Stimulated activated CD8-positive, alpha-beta memory T cell treated with anti-CD3 and anti-CD28 coated beads, Interleukin-7, amount 100 ng/mL, for 1 hour (primary cell): ENCODE data around the gene MMAB.

ENCODE experiments used
- DNase-seq, 2 donors: peaks; one replicate each; pipeline ENCODE4 v3.0.0-alpha.2; 2020; ENCODE audit warnings: low read depth in 2 of 2

MMAB gene

GRCh38 chr12:109540526-109541412 is 32.5 kb downstream of the MMAB start:
- DNase-seq = no peak

DNA sequence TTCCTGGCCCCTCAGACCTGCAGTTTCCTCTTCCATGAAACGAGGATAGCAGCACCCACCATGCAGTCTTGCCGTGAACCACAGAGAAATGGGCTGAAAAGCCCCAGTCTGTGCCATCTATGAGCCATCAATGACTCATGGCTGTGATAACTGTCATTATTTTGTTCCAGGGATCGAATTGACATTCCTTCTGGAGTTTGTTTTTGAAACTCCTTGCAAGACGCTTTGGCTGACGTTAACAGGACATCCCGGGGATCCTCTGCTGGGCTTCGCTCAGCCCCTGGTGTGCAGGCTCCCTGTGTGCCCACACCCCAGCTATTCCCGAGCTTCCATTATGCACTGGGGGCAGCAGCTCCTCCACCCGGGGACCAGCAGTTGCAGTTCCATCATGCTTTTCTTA is 33.8 kb downstream of the MMAB start:
- no peak for DNase-seq

DNA sequence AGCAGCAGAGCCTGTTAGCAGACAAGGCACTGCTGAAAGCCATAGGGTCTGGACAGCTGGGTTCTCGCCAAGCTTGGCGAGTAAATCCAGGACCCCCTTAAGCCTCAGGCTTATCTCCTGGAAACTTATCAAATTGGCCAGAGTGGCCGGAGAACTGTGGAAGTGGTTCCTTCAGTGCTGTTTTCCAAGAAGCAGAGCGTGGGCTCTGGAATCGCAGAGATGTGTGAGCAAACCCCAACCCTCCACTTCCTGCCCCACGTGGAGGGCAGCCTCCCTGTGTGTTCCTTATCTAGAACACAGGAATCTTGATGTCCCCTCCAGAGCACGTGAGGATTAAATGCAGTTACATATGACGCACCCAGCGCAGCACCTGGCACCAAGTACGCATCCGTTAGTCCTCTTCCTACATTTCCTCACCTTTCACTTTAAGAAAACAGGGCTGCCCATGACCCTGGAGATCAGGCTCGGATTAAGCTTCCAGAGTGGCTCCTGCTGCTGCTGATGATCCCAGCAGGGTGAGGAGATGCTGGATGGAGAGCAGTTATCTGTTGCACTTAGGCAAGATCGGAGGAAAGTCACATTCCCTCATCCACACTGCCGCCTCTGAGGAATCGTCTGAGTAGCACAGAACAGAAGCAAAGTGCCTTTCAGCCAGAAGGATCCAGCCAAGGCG is 35.0 kb downstream of the MMAB start:
- DNase-seq = no peak

- DNase-seq = no peak
These were observed 36.2 kb downstream of the MMAB start for GRCh38 chr12:109537136-109537535.

DNA sequence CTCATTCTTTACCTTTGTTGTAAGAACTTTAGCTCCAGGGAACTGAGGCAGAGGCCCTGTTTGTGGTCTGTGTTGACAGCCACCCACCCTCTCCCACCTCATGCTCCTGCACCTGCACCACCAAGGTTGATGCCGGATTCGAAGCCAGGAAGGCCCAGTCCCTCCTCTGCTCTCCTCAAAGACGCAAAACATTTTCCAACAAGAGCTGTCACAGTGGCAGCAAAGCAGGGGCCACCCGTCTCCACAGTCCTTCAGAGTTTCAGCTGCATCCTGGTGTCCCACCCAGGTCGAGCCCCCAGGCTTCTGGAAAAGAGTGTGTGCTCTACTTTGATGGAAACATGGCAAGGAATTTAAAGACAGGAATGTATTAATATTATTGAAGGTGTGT is 37.4 kb downstream of the MMAB start:
- DNase-seq = no peak

DNA sequence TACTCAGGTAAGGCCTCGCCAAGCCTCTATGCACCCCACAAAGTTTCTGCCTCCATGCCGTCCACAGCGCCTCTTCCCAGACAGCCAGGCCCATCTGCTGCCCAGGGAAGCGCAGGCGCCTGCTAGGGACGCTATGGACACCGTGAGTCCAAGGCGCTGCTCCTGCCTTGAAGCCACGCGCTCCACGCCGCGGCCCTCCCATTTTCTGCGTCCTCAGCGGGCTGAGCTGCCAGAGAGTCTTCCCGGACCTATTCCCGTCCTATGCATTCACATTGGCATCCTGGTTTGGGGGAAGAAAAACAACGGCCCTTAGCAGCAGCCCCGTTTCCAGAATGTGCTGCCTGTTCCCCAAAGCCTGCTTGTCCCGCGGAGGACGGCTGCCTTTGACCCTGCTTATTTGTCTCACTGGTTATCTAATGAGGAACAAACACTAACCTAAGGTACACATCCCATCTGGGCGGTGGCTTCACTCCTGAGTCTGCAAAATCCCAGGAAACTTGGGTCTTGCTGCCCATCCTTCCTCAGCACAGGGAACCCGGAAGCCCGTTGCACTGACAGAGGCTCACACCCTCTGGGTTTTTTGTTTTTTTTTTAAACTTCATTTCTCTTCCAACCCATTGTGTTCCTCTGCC is 38.0 kb downstream of the MMAB start:
- DNase-seq = no peak

DNA sequence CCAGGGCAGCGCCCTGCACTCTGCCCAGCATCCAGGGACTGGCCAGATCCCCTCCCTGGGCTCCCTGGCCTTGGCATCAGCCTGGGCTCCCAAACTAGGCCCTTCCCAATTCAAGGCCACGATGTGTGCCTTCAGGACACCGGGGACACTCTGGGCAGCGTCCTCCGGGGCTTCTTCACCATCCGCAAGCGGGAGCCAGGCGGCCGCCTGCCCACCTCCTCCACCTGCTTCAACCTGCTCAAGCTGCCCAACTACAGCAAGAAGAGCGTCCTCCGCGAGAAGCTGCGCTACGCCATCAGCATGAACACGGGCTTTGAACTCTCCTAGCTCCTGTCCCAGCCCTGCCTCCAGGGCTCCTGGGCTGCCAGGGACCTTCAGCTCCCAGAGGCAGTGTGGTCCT is 38.8 kb downstream of the MMAB start:
- DNase-seq = no peak

DNA sequence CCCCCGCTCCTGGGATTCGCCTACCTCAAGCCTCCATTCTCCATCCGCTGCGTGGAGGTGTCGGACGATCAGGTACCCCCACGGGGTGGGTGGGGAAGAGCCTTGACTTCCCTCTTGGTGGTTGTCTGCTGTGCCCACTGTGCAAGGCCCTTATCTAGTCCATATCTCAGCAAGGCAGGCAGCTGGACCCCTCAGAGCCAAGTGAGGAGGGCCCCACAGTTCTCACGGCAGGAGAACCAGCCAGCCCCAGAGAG is 39.9 kb downstream of the MMAB start:
- no peak for DNase-seq

GRCh38 chr12:109532721-109533486 is 40.4 kb downstream of the MMAB start:
- DNase-seq = no peak

- no peak for DNase-seq
These were observed 41.9 kb downstream of the MMAB start for GRCh38 chr12:109531411-109531810.

DNA sequence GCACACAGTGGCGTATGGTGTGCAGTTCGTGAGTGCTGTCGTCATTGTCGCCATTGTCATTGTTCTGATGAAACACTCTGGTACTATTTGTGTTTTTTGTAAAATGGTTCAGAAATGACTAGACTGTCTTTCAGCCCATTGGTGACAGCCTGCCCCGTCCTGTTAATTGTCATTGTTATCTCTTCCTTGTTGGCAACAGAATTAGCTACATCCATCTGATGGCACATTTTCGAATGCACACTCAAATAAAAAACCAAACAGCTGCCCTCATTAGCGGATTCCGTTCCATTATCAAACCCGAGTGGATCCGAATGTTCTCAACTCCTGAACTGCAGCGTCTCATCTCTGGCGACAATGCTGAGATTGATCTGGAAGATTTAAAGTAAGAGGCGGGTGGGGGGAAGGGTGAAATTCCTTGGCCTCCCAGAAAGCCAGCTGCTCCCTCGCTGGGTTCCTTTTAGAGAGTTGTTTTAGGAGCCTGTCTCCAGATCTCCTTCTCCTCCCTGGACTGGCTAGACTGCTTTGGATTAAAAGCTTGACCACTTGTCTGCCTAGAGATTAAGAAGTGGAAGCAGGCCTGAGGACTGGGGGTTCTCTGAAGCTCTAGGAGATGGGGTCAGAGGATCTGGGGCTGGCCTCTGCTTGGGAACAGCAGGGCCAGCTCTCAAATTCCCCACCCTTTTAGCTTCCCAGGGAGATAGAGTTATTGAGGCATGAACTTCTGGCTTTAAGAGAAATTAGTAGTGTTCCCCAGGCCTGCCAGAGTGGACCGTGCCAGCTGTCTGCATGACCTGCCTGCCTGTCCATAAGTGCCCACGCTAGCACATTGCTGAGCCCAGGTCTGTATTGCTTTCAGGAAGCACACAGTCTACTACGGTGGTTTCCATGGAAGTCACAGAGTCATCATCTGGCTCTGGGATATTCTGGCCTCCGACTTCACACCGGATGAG is 43.3 kb downstream of the MMAB start:
- DNase-seq = no peak

DNA sequence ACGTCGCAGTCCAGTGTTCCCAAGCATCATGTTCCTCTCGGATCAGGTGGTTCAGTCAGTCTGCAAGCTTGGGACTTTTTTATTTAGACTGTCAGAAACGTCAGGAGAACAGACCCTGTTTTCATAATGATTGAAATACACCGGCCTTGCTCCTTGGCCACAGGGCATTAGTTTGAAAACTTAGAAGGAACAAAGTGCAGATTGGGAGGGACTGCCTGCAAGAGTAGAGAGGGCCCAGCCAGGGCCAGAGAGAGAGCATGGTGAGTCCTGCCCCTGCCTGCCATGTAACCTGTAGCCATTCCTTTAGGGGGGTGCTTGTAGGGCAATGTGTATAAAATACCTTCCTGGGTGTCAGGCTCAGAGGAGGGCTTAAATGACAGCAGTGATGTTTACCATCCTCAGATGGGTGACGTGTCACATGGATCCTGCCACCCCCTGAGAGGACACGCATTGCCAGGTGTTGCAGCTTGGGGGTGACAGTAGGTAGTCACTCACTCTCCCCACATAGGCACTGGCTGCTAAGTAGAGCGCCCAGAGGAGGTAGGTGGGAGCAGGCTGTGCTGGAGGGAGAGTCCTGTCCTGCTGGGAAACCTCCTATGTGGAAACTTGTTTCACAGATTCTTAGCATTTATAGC is 45.7 kb downstream of the MMAB start:
- DNase-seq = no peak

- no peak for DNase-seq
These were observed 48.1 kb downstream of the MMAB start for GRCh38 chr12:109525279-109525585.

GRCh38 chr12:109524466-109525278 is 48.6 kb downstream of the MMAB start:
- DNase-seq = no peak

DNA sequence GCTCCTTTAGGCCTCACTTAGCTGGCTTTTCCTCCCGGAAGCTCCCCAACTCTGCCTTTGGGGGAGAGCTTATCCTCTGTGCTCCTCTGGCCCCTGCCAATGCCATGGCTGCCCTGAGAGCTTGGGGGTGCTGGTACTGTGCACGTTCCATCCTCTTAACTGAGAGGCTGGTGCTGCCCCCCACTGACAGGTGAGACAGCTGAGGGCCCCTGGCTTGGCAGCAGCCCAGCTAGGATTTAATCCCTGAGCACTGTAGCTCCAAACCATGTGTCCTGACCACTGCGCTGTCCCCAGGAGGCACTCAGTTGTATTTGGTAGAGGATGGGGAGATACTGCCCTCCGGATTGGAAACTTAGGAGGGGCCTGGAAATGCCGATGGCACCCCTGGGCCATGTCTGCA is 49.8 kb downstream of the MMAB start:
- DNase-seq = no peak

DNA sequence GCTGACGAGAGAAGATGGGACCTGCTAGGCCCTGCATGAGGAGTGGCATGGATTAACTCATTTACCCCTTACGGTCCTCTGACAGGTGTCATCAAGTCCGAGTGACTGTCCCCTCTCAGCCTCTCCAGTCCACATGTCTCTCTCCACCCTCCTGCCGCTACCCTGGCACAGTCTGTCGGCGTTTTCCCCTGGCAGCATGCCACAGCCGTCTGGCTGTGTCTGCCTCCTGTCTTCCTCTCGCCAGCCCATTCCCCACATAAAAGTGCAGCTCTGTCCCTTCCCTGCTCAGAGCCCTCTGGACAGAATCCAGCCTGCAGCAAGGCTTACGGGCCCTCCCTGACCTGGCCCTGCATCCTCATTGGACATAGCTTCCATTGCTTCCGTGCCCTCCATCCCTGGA is 50.2 kb downstream of the MMAB start:
- no peak for DNase-seq

GRCh38 chr12:109521831-109522230 is 51.5 kb downstream of the MMAB start:
- no peak for DNase-seq

- no peak for DNase-seq
These were observed 53.5 kb downstream of the MMAB start for GRCh38 chr12:109519787-109520186.

DNA sequence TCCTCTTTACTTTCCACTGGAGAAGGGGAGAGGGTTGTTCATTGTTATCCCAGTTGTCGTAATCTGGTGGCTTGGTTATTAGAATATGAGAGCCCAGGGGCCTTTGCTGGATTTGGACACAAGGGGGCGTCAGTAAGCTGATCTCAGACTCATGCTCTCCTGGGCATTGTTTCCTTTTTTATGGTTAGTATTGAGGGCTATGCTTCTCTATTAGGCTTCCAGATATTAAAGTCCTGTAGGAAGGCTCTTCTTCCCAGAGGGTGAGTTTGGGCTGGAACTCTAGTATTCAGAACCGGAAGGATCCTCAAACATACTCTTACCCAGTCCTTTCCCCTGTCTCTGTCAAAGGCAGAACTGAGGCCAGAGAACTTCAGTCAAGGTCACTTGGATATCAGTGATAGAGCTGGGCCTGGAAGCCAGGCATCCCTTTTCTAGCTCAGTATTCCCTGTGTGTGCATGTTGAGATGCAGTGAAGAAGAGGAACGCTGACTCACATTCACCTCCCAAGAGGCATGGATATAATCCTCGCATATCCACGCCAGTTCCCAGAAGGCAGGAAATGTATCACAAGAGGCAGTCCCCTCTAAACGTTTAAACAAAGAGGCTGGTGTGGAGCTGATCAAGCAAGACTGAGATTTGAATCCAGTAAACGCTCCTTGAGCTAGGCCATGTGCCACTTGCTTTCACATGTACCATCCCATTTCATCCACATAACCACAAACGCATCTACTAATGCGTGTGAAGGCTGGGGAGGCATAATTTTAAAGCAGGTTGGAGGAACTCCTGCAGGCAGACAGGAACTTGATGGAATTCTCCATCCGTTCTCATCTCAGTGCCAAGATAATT is 54.3 kb downstream of the MMAB start:
- DNase-seq = peak; percentile 18 to 19
